IgD-negative memory B cell (primary cell): ENCODE data around the gene CYTH3. TPM values are rescaled to one million over a fixed set of nuclear protein-coding genes. Genes with fewer than 3 reads are reported as not detected.

Experiments used
- H3K27ac Mint-ChIP-seq, 3 donors: one replicate each; pipeline ENCODE4 v1.8.0; 2020 to 2022; ENCODE audit warnings: mild to moderate bottlenecking in 3 of 3, mixed read lengths in 3 of 3, moderate library complexity in 1 of 3
- H3K27me3 Mint-ChIP-seq: one replicate; pipeline ENCODE4 v1.8.0; 2021; ENCODE audit warnings: mixed read lengths
- H3K36me3 Mint-ChIP-seq: one replicate; pipeline ENCODE4 v1.8.0; 2020; ENCODE audit warnings: mild to moderate bottlenecking, mixed read lengths
- H3K4me1 Mint-ChIP-seq, 3 donors: one replicate each; pipeline ENCODE4 v1.8.0; 2020 to 2022; ENCODE audit warnings: mixed read lengths in 3 of 3, mild to moderate bottlenecking in 1 of 3
- H3K4me3 Mint-ChIP-seq, 4 donors: one replicate each; pipeline ENCODE4 v1.8.0; 2020 to 2022; ENCODE audit warnings: mild to moderate bottlenecking in 4 of 4, mixed read lengths in 4 of 4, moderate library complexity in 3 of 4
- H3K9me3 Mint-ChIP-seq, 3 donors: one replicate each; pipeline ENCODE4 v1.8.0; 2020 to 2021; ENCODE audit warnings: mixed read lengths in 3 of 3, mild to moderate bottlenecking in 1 of 3
- polyA plus RNA-seq: library from polyadenylated mRNA; unstranded; fragments of 300-500 nt; fragmentation: Illumina TruSeq; gene quantifications from one replicate; pipeline ENCODE4 v1.2.3, GENCODE V29; 2021

The CYTH3 gene
- polyA plus RNA-seq, 1 donor from 2014 or later, result 3.0 TPM

DNA sequence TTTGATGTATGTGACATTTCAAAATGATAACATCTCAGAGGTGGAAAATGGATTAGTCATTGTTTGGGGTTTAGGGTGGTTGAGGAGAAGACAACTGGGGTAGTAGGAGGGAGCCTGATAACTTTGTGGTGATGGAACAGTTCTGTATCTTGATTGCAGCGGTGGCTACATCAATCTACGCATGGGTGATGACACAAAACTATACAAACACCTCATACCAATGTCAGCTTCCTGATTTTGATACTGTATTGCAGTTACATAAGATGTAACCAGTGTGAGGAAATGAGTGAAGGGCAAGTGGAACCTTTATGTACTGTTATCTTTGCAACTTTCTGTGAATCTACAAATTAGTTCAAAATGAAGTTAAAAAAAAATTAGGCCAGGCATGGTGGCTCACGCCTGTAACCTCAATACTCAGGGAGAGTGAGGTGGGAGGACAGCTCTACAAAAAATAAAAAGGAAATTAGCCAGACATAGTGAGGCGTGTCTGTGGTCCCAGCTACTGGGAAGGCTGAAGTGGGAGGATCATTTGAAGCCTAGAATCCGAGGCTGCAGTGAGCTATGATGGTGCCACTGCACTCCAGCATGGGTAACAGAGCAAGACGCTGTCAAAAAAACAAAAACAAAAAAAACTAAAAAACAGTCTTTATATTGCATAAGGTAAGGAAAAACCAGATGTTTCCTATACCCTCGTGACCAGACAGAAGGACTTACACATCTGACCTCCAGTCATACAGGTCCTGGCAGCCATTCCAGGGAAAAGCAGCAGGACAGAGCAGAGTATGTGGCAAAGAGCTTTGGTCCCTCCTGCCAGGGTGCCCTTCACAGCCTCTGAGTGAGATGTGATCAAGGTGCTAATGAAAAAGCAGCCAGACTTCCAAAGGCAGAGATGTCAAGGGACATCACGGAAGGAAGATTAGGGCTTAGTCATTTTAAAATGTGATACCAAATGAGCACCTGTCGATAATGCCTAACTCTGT is 50.8 kb downstream of the CYTH3 start:
- Mint-ChIP-seq H3K36me3 (no peaks in the 10 kb centered on the region), H3K4me3 (peak overlapping the region in 1 of 4 donors; percentile 42), H3K4me1 (peaks cover 0 to 5% (median 2%) of the 10 kb centered on the region in 3 donors), H3K27me3 (no peaks in the 10 kb centered on the region), H3K9me3 (no peaks in the 10 kb centered on the region), H3K27ac (peak overlapping the region in 1 of 3 donors; percentile 14)

DNA sequence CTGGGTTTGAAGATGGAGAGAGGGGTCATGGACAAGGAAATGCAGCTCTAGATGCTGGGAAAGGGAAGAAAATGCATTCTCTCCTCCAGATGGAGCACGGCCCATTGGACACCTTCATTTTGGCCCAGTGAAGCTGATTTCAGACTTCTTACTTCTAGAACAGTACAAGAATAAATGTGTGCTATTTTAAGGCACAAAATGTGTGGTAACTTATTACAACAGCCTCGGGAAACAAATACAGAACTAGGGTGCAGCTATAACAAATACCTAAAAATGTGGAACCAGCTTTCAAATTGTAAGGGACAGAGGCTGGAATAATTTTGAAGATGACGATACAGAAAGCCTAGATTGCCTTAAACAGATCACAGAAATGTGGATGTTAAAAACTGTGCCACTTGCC is 54.1 kb downstream of the CYTH3 start:
- Mint-ChIP-seq H3K36me3 (peaks cover 5% of the 10 kb centered on the region), H3K9me3 (peaks cover 0 to 2% (median 0%) of the 10 kb centered on the region in 3 donors), H3K4me1 (peaks cover 0 to 4% (median 3%) of the 10 kb centered on the region in 3 donors), H3K27ac (no peak overlapping the region), H3K27me3 (peaks cover 2% of the 10 kb centered on the region), H3K4me3 (no peak overlapping the region)

DNA sequence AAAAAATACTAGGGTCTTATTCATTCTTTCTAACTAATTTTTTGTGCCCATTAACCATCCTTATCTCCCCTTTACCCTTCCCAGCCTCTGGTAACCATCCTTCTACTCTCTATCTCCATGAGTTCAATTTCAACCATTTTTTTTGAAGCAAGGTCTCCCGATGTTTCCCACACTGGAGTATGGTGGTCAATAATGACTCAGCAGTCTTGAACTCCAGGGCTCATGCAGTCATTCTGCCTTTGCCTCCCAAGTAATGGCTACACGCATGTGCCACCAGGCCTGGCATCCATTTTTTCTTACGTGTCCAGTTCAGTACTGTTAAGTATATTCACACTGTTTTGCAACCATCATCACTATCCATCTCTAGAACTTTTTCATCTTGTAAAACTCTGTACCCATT is 60.4 kb downstream of the CYTH3 start:
- peaks cover 0 to 3% (median 0%) of the 10 kb centered on the region in 3 donors for H3K4me1 Mint-ChIP-seq
- H3K4me3 Mint-ChIP-seq, result no peak overlapping the region
- H3K9me3 Mint-ChIP-seq, result peaks cover 0 to 2% (median 0%) of the 10 kb centered on the region in 3 donors
- peaks cover 7% of the 10 kb centered on the region for H3K36me3 Mint-ChIP-seq
- H3K27me3 Mint-ChIP-seq, result peaks cover 6% of the 10 kb centered on the region
- peak overlapping the region in 1 of 3 donors; percentile 59 for H3K27ac Mint-ChIP-seq

DNA sequence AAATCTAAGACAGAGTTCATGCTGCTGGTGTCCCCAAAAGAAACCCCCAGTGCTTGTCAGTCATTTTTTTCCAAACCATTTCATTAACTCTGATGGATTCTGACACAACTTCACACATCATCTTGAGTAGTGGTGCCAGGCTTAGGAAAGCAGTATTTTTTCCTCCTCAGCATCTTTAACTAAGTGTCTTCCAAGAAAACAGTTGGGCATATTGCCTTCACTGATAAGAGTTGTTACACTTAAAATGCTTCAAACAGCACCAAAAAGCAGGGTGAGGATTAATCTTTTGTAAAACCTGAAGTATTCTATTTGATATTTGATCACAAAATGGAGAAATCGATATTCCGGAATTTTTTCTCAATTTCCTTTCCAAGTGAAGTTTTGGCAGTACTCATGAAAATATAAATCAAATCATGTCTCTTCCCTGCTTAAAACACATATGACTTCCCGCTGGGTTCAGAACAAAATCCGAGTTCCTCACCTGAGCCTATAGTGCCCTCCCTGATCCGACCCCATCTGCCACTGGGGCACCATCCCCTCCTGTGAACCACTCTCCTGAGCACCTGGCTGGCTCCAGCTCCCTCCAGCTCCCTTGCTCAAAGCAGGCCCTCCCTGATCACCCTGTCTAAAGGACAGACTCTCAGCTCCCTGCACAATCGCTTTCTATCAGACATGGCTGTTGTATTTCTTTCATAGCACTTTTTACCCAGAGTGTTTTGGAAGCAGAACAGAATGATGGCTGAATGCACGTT is 61.6 kb downstream of the CYTH3 start:
- peaks cover 0 to 3% (median 0%) of the 10 kb centered on the region in 3 donors for H3K4me1 Mint-ChIP-seq
- H3K27me3 Mint-ChIP-seq, result peaks cover 4% of the 10 kb centered on the region
- peaks cover 0 to 2% (median 0%) of the 10 kb centered on the region in 3 donors for H3K9me3 Mint-ChIP-seq
- peaks cover 5% of the 10 kb centered on the region for H3K36me3 Mint-ChIP-seq
- no peak overlapping the region for H3K27ac Mint-ChIP-seq
- H3K4me3 Mint-ChIP-seq, result no peak overlapping the region

DNA sequence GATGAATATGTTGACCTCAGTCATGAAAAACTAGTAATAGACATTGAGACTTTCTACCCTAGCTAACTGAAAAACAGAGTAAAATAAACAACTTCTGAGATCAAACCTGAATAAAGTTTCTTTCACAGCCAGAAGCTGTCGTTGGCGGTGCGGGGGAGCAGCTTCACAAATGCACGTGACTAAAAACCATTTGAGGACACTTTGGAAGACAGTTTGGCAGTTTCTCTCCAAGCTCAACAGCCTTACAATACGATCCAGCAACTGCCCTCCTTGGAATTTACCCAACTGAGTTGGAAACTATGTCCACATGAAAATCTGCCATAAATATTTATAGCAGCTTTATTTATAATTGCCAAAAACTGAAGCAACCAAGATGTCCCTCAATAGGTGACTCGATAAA is 63.1 kb downstream of the CYTH3 start:
- Mint-ChIP-seq H3K9me3 (no peaks in the 10 kb centered on the region), H3K27me3 (peaks cover 4% of the 10 kb centered on the region), H3K36me3 (peaks cover 3% of the 10 kb centered on the region), H3K4me1 (peaks cover 0 to 2% (median 0%) of the 10 kb centered on the region in 3 donors), H3K27ac (no peak overlapping the region), H3K4me3 (no peak overlapping the region)

DNA sequence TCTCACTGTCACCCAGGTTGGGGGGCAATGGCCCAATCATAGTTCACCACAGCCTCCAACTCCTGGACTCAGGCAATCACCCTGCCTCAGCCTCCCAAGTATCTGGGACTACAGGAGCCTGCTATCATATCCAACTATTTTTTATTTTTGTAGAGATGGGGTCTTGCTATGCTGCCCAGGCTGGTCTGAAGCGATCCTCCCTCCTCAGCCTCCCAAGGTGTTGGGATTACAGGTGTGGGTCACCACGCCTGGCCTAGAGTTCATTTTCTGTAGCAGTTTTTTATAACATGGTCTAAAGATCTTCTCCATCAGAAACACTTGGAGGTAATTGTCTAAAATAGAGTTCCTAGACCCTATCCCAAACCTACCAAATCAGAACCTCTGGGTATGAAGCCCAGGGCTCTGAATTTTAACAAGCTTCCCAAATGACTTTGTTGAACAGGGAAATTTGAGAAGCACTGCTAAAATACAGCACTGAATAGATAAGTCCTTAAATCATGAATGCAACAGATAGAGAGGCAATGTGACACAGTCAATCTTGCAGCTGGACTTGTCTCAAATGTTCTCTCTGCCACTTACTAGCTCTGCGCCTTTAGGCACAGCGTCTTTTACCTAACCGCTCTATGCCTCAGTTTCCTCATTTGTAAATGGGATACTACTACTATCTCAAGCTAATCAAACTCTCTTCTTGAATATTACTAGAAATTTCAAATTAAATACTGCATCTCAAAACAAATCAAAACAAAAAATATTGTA is 63.7 kb downstream of the CYTH3 start:
- H3K9me3 Mint-ChIP-seq, result no peaks in the 10 kb centered on the region
- H3K4me3 Mint-ChIP-seq, result peak overlapping the region in 1 of 4 donors; percentile 30
- peaks cover 0 to 2% (median 0%) of the 10 kb centered on the region in 3 donors for H3K4me1 Mint-ChIP-seq
- H3K27ac Mint-ChIP-seq, result no peak overlapping the region
- peaks cover 4% of the 10 kb centered on the region for H3K36me3 Mint-ChIP-seq
- peaks cover 4% of the 10 kb centered on the region for H3K27me3 Mint-ChIP-seq

DNA sequence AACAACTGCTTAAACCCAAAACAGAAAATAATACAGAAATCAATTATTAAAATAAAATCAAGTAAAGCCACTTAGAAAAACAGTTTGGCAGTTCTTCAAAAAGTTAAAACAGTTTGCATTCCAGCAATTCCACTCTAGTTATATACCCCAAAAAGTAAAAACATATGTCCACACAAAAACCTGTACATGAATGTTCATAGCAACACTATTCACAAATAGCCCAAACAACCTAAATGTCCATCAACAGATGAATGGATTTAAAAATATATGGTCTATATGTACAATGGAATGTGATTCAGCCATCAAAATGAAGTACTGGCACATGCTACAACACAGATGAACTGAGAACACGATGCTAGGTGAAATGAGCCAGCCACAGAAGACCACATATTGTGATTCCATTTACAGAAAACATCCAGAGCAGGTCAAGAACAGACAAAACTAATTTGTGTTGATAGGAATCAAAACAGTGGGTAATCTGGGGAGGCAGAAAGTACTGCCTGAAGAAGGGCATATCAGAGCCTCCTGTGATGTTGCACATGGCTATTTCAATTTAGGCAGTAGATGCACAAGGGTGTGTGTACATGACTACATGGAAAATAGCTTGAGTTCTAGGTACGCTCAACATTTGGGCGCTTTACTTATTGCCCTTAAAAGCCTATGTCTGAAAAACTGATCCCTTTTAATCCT is 66.3 kb downstream of the CYTH3 start:
- Mint-ChIP-seq H3K9me3 (no peaks in the 10 kb centered on the region), H3K4me1 (no peaks in the 10 kb centered on the region), H3K27ac (no peak overlapping the region), H3K4me3 (no peak overlapping the region), H3K36me3 (peaks cover 4% of the 10 kb centered on the region), H3K27me3 (peaks cover 3% of the 10 kb centered on the region)

DNA sequence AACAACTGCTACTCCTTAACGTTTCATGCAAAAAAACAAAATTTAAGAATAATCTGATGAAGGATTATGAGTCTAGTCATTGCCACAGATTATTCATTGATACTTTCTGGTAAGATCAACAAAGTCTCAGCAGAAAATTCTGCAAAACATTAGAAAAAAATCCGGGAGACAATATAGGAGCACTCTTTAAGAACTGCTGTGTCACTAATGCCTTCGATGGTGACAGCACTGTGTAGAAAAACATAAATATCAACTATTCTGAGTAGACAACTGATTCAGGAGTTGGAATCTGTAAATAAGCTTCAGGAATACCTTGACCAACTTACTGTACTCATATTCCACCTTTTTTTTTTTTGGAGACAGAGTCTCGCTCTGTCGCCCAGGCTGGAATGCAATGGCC is 69.0 kb downstream of the CYTH3 start:
- H3K36me3 Mint-ChIP-seq, result peaks cover 2% of the 10 kb centered on the region
- H3K9me3 Mint-ChIP-seq, result no peaks in the 10 kb centered on the region
- no peak overlapping the region for H3K27ac Mint-ChIP-seq
- H3K27me3 Mint-ChIP-seq, result no peaks in the 10 kb centered on the region
- no peak overlapping the region for H3K4me3 Mint-ChIP-seq
- no peaks in the 10 kb centered on the region for H3K4me1 Mint-ChIP-seq

DNA sequence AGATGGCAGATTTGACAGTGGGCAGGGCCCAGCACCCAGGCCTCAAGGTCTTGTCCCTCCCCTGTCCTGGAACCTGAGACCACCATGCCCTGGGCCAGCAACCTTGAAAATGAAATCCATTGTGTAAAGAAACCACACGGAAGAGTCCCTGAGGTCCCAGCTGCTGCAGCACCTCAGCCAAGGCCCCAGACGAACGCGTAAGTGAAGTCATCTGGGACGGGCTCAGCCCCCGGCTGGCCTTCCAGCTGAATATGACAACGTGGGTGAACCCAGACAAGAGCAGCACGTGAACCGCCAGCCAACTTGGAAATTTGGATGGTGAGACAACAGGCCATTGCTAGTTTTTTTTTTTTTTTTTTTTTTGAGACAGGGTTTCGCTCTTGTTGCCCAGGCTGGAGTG is 70.3 kb downstream of the CYTH3 start:
- Mint-ChIP-seq H3K9me3 (no peaks in the 10 kb centered on the region), H3K27ac (no peak overlapping the region), H3K4me3 (no peak overlapping the region), H3K36me3 (peaks cover 6% of the 10 kb centered on the region), H3K4me1 (no peaks in the 10 kb centered on the region), H3K27me3 (no peaks in the 10 kb centered on the region)

DNA sequence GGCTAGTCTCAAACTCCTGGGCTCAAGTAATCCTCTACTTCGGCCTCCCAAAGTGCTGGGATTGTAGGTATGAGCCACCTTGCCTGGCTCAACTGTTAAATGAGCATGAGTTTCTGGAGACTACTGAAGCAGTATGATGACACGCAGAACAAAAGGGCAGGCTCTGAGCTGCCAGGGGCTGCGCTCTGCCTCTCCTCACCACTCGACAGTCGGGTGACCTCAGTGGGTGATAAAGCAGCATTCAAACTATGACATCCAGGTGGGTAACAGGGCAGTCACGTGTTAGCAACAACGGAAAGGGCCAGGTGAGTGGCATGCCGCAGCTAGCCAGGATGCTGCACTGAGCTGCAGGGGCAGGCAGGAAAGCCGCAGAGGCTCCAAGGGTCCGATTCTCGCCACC is 71.5 kb downstream of the CYTH3 start:
- H3K9me3 Mint-ChIP-seq, result no peaks in the 10 kb centered on the region

DNA sequence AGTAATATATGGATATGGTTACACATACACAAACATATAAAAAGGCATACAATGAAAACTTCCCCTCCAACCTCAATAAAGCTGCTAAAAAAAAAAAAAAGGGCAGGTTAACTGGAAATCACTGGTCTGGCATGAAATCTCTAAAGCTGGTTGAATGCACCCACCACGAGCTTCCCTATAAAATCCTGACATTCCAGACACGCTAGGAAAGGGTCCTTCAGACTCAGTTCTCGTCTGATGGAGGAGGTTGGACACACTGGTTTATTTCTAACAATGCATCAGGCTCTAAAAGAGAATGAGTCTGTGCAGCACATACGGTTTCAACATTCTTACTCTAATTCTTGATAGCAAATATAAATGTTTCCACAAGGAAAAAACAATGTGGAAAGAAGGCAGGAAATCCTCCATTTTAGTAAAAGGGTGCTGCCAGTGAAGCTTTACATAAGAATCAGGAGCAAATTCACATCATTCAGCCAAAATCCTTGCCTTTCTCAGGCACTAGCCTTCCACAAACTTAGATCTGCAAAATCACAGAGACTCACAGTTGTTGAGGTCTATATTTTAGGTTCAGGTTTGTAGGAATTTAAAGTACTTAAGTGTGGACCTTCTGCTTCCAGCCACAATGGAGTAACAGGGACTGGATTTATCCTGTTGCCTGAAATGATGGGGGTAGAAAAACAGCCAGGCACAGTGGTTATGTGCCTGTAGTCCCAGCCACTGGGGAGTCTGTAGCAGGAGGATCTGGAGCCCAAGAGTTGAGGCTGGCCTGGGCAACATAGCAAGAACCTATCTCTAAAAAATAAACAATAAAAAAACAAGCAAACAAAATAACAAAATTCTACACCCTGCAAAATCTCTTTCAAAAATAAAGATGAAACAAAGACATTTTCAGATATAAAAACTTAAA is 73.5 kb downstream of the CYTH3 start:
- no peaks in the 10 kb centered on the region for H3K4me1 Mint-ChIP-seq
- no peaks in the 10 kb centered on the region for H3K9me3 Mint-ChIP-seq
- no peaks in the 10 kb centered on the region for H3K27me3 Mint-ChIP-seq
- peaks cover 4% of the 10 kb centered on the region for H3K36me3 Mint-ChIP-seq
- no peak overlapping the region for H3K4me3 Mint-ChIP-seq
- H3K27ac Mint-ChIP-seq, result no peak overlapping the region

More for the DNA sequence above, 71.5 kb downstream of the CYTH3 start:
- Mint-ChIP-seq H3K27me3 (no peaks in the 10 kb centered on the region), H3K36me3 (peaks cover 6% of the 10 kb centered on the region), H3K27ac (no peak overlapping the region), H3K4me1 (no peaks in the 10 kb centered on the region), H3K4me3 (no peak overlapping the region)

DNA sequence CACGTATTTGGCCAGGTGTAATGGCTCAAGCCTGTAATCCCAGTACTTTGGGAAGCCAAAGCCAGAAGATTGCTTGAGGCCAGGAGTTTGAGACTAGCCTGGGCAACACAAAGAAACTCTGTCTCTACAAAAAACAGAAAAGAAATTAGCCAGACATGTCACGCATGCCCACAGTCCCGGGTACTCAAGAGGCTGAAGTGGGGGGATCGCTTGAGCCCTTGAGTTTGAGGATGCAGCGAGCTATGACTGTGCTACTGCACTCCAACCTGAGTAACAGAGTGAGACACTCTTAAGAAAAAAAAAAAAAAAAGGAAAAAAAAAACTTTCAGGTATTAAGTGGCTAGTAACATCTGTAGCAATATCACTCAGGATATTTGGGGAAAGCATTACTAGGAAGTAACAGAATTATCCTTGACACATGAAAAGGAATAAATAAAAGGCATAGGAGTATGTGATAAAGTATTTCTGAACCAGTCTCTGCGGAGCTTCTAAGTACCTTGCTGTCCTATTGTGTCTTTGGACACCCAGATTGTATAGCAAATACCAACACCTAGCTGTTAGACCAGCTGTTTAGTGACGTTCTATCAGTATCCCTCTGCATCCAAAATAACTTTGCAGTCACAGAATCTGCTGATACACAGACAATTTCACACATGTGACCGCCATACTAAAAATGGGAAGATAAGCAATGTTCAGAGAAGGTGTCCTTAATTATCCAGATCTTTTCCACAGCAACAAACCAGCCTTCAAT is 74.4 kb downstream of the CYTH3 start:
- Mint-ChIP-seq H3K4me1 (no peaks in the 10 kb centered on the region), H3K9me3 (no peaks in the 10 kb centered on the region), H3K4me3 (no peak overlapping the region), H3K36me3 (peaks cover 4% of the 10 kb centered on the region), H3K27ac (no peak overlapping the region), H3K27me3 (no peaks in the 10 kb centered on the region)

DNA sequence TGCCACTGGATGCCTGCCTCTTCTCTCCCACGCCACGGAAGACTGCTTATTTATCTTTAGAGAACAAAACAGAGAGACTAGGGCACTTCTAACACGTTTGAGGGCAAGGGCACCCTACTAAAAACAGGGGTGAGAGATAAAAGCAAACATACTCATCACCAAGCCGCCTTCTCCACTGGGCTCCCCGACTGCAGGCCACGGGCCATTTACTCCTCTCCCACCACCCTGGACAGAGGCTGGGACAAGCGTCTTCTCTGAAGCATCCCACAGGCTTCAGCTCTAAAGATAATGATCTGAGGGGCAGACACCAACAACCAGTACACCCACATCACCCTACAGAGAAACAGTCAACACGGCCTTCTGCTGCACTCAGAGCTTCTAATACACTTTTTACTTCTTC is 78.7 kb downstream of the CYTH3 start:
- Mint-ChIP-seq H3K36me3 (peaks cover 4% of the 10 kb centered on the region), H3K27ac (no peak overlapping the region), H3K4me3 (peak overlapping the region in 1 of 4 donors; percentile 2), H3K4me1 (no peaks in the 10 kb centered on the region), H3K27me3 (no peaks in the 10 kb centered on the region), H3K9me3 (no peaks in the 10 kb centered on the region)
